ENCODE measurements around the gene CIDEC.
"Not testable (repeated sequence)": the region's sequence is repeated elsewhere in the genome, so short reads cannot be mapped to it uniquely, and the experiment has no call there.

CIDEC gene

DNA sequence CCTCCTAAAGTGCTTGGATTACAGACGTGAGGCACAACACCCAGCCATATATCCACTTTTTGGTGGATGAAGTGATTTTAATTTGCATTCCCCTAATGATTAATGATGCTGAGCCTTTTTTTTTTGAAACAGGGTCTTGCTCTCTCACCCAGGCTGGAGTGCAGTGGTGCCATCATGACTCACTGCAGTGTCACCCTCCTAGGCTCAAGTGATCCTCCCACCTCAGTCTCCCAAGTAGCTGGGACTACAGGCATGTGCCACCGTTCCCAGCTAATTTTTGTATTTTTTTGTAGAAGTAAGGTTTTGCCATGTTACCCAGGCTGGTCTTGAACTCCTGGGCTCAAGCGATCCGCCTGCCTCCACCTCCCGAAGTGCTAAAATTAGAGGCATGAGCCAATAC, 8.0 kb downstream of the CIDEC start:
- not testable (repeated sequence) for DNase-seq

DNA sequence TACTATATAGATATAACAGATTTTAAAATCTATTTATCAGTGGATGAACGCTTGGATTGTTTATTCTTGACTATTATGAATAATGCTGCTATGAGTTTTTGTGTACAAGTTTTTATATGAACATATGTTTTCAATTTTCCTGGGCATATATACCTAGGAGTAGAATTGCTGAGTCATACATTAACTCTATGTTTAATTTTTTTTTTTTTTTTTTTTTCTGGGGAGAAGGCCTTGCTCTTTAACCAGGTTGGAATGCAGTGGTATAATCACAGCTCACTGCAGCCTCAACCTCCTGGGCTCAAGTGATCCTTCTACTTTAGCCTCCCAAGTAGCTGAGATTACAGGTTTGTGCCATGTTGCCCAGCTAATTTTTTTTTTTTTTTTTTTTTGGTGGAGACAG, 9.1 kb downstream of the CIDEC start:
- DNase-seq = peak; percentile 33

DNA sequence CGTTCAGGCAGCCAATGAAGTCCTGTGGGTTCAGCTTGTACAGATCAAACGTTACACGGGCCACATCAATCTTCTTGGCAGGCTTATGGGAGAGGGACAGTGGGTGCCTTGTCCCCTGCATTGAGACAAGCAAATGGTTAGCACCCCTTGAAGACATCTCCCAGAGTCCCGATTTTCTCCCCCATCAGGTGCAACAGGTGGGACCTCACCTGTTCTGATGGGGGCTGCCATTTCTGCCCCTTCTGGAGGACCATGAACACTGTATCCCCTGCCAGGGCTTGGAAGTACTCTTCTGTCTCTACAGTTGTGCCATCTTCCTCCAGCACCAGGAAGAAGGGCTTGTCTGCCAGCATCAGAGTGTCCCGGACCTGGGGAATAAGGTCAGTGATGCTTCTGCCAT, 10.1 kb downstream of the CIDEC start:
- no peak for DNase-seq

DNA sequence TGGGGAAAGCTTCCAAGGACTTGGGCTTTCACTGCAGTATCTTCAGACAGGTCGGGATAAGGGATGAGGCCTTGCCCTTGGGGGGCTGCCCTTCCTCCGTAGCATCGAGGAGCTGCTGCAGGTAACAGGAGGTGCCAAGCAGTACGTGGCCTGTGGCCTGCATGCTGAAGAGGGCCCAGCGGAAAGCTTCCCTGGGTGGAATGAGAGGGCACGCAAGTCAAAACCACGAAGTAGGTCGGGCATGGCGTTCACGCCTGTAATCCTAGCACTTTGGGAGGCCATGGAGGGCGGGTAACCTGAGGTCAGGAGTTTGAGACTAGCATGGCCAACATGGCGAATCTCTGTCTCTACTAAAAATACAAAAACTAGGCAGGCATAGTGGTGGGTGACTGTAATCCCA, 12.9 kb downstream of the CIDEC start:
- DNase-seq = no peak

DNA sequence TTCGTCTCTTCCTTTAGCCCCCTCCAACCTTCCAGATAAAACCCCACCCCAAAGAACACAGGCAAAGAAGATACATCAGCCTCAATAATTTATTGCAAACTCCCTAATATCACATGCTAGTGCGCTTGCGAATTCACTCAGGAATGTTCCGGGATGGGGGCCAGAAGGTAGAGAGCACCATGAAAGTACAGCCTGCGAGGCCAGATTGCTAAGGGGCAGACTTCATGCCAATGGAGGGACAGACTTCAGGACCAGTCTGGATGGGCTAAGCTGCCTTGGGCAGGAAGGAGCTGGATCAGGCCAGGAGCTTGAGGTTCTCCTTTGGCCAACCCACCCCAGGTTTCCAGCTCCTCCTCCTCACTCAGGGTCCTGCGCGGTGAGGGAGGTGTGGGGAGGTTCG, 13.4 kb downstream of the CIDEC start:
- DNase-seq = no peak

DNA sequence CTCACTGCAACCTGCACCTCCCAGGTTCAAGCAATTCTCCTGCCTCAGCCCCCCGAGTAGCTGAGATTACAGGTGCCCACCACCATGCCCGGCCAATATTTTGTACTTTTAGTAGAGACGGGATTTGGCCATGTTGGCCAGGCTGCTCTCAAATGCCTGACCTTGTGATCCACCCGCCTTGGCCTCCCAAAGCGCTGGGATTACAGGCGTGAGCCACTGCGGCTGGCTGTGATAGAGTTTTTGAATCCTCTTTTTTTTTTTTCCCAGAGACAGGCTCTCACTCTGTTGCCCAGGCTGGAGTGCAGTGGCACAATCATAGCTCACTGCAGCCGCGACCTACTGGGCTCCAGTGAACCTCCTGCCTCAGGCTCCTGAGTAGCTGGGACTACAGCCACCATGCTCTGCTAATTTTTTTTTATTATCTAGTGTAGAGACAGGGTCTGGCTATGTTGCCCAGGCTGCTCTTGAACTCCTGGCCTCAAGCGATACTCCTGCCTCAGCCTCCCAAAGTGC, 14.9 kb downstream of the CIDEC start:
- DNase-seq = not testable (repeated sequence)

DNA sequence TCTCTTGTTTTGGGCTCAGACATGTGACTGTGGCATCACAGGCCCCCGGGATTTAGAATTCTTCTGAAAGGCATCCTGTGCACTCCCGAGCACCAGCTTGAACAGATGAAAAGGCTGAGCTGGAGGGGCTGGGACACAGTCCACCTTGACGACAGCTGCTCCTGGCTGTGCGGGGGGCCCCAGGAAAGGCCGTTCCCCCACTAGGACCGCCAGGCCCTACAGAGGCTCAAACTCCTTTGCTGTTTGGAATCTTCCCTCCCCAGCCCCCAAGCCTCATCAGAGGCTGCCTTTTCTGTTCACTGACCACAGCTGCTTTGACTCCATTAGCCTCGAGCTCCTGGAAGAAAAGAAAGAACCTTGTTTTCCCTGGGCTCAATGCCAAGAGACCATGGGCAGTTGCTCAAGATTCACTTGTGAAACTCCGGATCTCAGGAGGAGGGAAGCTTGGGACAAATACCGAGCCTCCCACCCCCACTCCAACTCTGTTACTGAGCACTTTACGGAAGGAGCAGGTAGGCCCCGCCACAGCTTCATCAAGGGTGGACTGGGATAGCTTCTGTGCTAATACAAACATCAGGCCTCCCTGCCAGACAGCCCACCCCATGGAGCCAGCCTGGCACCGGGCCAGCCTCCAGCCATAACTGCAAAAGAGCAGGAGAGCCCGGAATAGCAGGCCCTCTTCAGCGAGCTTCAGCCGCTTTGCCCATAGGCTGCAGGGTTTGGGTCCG, 15.7 kb downstream of the CIDEC start:
- DNase-seq = no peak

DNA sequence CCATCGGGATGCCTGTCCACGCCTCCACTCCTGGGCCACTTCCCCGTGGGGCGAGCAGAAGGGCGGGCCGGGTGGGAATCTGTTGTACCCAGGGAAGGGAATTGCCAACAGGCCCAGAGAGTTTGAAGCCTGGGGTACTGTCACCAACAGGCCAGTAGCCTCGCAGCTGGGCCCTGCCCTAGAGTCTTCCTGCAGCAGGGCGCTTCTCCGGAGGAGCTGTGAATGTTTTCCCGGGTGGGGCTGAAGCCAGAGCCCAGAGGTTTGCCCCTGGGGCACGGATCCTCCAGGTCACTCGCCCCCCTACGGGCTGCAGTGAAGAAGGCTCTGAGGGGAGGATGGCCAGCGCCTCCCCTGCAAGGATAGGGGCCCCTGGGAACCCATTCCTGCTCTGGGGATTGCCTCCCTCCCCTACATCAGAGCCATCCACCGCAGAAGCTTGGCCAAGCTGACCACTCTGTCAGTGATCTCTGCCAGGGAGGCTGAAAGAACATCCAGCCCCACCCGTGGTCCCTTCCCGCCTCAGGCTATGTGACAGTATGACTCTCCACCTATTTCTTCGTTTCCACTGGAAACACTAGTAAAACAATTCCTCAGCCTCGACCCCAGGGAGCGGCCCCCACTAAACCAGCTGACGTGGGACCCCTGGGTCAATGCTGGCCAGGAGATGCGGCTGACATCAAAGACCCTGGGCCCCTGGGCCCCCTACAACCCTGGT, 16.8 kb downstream of the CIDEC start:
- DNase-seq = no peak

DNA sequence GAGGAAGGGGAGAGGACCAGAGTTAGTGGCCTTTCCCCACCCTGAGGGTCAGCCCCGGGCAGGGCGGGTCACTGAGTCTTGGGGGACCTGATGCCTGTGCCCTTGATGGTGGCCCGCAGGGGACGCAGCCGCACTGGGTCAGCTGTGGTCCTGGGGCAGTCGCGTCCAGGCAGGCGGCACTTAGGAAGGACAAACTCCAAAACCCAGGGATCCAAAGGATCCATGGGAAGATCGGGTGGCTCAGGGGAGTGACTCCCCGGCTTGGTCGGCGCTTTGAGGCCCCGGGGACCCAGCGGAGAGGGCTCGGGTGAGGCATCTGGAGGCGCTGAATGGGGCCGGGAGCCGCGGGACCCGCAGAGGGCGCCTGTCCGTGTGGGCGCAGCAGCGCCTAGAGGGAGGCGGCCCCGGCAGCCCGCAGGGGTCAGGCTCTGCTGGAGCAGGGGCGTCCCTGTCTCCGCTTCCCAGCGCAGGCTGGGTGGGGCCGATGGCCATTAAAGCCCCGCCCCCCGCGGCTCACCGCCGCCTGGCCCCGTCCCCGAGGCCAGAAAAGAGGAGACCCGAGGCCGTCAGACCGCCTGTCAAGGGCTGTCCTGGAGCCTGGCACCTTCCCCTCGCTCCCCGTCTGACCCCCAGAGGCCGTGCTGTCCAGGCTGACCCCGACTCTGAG, 17.5 kb downstream of the CIDEC start:
- DNase-seq = peak; percentile 82

DNA sequence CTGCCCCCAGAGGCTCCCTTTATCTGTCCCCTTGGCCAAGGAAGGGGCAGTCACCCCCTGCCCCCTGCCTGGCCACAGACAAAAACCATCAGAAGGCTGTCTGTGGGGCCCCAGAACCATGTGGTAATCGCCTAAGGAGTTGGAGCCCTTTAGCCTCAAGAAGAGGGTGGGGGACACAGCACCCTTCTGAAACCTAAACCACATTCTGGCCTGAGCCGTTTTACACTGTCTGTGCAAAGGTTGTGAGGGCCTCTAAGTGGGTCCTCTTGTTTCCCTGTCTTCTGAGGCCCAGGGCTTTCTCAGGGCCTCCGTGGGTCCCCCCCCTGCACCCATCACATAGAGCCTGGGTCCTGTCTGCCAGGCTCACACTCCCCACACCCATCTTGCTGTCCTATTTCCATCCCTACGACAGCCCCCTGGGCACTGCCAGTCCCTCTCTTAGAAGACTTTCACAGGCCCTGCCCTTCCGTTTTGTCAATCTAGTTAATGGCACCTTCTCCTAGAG, 18.4 kb downstream of the CIDEC start:
- DNase-seq = no peak

DNA sequence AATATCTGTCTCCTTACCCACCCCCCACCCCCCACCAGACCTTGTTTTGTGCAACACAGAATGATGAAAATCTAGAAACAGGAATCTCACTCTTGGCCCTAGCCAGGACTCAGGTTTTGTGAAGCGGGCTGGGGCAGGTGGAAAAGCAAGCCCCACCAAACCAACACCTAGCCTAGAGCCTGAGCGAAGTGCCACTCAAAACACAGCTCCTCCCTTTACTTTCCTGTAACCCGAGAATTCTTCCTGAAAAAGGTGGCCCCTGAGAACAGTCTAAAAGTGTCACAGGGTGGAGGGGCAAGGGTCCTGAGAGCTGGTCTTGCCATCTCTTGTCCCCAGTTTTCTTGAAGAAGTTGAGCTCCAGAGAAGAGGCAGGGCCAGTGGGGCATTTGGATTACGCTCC, 18.9 kb downstream of the CIDEC start:
- no peak for DNase-seq

DNA sequence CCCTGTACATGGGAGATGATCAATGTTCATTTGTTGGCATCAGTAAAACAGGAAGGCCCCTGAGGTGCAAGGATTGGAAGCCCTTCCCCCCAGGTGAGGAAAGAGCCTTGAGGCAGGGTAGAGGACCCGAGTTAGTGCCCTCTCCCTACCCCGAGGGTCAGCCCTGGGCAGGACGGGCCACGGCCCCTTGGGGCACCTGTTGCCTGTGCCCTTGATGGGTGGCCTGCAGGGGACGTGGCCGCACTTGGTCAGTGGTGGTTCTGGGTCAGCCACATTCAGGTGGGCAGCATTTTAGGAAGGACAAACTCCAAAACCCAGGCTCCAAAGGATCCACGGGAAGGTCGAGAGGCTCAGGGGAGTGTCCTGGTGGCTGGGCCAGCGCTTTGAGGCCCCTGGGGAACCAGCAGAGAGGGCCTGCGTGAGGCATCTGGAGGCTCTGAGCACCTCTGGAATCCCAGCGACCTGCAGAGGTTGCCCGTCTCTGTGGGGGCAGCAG, 20.5 kb downstream of the CIDEC start:
- no peak for DNase-seq

DNA sequence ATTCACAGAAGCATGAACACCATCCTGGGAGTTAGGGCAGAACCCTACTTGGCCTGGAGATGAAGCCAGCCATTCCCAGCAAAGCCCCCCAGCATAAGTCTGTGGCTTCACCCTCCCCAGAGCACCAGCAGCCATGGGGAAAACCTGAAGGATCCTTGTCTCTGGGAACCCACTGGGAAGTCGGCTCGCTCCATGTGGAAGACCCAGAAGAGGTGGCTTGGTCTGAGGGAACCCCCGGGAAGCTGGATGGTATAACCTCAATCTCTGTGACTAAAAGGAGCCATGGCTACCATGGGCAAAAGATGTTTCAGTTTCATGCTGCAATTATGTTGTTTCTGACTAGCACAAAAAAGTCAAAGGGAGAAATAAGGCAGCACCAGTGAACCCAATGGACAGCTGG, 24.5 kb downstream of the CIDEC start:
- no peak for DNase-seq

DNA sequence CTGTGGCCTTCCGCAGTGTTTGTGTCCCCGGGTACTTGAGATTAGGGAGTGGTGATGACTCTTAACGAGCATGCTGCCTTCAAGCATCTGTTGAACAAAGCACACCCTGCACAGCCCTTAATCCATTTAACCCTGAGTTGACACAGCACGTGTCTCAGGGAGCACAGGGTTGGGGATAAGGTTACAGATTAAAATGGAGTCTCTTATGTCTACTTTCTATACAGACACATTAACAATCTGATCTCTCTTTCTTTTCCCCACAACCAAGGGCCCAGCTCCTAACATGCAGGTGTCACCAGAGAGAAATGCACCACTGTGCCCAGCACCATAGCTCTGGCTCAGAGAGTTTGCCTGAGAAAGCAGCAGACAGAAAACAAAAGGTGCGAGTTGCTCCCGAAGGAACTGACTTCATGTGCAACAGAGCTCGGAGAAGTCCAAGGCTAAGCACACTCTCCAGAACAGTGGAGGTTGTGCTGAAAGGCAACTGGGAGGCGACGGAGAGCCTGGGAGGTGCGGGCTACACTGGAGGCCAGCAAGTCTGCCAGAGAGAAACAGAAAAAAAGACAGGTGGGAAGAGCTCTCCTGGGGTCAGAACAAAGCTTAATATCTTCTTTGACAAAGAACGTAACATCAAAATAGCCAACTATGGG, 25.6 kb downstream of the CIDEC start:
- not testable (repeated sequence) for DNase-seq

DNA sequence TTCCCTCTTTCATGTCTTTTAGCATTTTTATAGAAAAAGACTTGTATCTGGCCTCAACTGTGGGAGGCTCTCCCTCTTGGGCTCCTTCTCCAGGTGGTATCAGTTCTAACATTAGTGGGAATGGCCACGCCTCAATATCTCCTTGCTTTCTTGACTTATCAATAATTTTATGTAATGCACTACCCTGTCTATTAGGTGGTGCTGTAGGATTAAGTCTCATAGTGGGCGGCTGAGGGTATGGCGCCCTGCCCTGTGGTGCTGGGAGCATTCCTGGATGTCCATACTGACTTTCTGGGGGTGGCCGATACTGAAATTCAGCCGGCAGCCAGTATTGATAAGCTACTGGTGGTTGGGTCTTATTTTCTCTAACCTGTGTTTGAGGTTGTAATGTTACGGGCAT, 27.5 kb downstream of the CIDEC start:
- DNase-seq = no peak

DNA sequence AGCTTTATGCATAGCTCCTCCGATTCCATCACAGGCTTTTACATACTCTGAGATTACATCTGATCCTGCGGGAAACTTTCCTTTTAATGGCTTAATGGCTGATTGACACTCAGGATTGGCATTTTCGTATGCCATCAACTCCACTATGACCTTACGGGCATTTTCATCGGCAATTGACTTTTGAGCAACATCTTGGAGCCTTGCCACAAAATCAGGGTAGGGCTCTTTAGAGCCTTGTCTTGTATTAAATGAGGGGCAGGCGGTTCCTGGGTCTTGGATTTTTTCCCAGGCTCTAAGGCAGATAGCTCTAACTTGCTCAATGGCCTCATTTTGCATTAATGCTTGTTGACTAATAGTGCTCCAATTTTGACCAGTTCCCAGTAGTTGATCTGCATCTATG, 28.1 kb downstream of the CIDEC start:
- DNase-seq = not testable (repeated sequence)

DNA sequence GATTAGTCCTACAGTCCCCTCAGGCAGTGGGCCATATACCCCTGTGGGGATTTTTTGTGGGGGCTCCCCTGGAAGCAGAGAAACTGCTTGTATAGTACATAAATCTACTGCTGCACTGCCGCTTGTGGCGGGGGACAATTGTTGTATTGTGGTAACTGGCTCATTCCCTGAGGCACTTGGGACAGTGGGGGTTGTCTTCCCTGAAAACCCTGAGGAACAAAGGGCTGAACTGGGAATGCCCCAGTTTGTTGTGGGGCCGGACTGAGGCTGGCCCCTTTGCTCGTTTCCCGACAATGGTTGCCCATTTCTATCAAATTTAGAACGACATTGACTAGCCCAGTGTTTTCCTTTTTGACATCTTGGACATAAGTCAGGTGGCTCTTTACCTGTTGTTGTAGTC, 28.7 kb downstream of the CIDEC start:
- not testable (repeated sequence) for DNase-seq

DNA sequence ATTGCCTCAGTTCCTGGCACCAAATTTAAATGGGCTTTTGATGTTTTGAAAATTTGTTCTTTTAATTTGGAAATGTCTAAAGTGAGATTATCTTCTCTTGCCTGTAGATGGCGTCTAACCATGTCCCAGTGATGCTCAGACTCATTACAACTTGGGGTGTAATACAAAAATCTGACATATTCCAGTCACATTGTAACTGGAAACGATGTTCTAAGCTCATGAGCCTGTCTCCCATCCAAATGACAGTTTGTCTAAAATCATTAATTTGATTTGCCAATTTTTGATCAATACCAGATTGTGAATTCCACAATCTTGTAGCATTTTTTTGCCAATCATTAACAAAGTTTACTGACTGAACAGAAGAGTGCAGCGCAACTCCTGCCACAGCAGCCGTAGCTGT, 31.2 kb downstream of the CIDEC start:
- peak; percentile 68 for DNase-seq

DNA sequence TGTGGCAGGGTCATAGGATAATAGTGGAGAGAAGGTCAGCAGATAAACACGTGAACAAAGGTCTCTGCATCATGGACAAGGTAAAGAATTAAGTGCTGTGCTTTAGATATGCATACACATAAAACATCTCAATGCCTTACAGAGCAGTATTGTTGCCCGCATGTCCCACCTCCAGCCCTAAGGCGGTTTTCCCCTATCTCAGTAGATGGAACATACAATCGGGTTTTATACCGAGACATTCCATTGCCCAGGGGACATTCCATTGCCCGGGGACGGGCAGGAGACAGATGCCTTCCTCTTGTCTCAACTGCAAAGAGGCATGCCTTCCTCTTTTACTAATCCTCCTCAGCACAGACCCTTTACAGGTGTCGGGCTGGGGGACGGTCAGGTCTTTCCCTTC, 32.2 kb downstream of the CIDEC start:
- DNase-seq = not testable (repeated sequence)

DNA sequence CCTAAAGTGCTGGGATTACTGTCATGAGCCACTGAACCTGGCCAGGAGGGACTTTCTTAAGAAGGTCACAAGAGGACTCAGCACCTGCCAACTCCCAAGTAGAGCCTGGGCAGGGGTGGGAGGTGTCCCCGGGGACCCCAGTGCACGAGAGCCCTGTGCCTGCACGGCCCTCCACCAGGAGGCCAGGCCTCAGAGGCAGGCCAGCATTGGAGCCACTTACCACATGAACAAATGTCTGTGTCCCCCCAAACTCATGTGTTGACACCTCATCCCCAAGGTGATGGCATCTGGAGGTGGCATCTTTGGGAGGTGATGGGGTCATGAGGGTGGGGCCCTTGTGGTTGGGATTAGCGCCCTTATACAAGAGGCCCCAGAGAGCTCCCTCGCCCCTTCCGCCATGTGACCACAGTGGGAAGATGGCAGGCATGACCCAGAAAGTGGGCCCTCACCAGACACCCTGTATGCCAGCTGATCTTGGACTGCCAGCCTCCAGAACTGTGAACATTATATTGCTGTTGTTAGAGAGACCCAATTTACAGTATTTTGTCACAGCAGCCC, 33.0 kb downstream of the CIDEC start:
- peak; percentile 22 for DNase-seq

DNA sequence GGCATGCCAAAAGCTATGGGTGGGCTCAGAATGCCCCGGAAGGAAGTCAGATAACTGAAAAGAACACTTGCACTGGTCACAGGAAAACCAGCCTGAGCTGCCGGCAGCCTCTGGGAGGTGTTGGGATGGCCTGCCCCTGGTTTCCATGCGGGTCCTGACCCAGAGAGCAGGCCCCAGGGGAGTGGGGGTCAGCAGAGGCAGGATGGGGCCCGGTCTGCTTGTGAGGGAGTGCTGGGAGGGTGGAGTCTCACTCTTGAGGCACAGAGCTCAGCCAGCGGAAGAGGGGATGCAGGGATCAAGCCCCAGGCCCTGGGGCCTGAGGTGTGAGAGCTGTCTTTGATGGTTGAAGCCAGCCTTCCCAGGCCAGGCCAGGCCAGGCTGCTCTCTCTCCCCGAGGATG, 33.8 kb downstream of the CIDEC start:
- no peak for DNase-seq

DNA sequence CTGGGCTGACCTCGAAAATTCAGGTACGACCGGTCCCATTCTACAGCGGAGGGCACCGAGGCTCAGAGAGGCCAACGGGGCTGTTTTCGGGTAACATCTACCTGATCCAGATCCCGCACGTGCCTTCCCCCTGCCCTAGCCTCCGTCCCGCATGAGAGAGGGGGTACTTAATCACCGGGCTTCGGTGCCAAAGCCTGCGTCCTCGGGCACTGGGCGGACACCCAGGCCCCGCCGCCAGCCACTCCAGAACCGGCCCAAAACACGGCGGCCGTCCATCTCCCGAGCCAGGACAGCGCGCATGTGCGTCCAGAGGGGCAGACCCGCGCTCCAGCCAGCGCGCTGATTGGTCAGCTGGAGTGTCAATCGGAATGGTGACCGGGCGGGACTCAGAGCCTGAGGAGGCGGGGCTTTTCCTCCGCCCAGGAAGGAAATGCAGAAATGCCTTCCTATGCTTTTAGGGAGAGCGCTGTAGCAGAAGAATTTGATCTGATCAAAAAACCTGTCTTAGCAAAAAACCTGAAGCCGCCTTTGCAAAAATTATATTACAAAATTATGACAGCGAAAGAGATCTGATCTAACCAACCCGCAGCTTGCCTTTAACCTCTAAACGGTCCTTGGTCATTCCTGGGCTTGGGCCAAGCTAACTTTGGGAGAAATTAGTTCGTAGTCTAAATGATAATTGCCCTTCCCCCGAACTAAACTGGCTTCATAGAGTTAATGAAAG, 36.2 kb downstream of the CIDEC start, which contains the start of gene RPUSD3:
RPUSD3 (minus strand) TSS at position 294 of the 724 bp plus-strand sequence; CDS start at position 276, 18 bp downstream.
- peak; percentile 97 for DNase-seq
